Measurements from ENCODE around the gene MSI2. TPM values are rescaled to one million over a fixed set of nuclear protein-coding genes. Genes with fewer than 3 reads are reported as not detected.
"Not testable (repeated sequence)": the region's sequence is repeated elsewhere in the genome, so short reads cannot be mapped to it uniquely, and the experiment has no call there.

The MSI2 gene
- 100 to 1,000 TPM; 113 to 114 TPM for total RNA-seq

DNA sequence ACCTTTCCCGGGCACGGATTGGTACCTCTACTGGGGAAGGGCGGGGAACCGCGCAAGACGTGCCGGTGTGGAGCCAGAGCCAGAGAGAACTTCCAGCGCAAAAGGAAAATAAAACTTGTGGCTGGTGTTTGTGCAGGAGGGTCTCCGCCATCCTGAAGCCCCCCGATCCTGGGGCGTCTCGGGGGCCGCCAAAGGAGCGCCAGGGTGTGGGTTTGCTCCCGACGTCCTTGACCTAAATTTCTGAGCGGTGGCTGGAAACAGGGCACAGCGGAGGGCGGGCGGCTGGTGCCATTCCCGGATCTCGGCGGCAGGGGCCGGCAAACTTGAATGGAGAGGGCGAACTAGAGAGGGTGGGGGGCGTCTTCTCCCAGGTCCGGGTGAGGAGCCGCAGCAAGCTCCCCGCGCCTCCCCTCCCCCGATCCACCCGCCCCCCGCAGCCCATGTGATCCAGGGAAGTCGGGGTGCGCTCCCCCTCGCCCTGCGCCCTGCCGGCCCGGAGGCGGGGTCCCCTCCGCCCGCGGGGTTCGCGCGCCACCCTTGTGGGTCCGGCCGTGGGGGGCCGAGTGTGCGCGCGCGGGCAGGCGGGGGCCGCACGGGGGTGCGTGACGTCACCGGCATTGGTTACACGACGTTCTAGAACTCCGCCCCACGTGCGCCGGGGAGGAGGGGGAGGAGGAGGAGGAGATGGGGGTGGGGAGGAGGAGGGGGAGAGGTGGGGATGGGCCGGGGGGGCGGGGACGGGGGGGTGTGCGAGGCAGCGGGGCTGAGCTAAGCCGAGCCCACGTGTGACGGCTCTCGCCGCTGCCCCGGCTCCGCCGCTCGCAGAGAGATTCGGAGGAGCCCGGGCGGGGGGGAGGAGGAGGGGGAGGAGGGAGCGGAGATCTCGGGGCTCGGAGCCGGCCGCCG, at the start of gene MSI2:
Gene MSI2 (plus strand): TSS at position 748 of the 906 bp plus-strand sequence. CDS start 220 bp downstream, outside the sequence.
- DNase-seq (peak; percentile 92), ATAC-seq (ENCODE audit: low read depth) (peak; percentile 85)
- Mint-ChIP-seq H3K27me3 (peaks cover 2% of the 10 kb centered on the region), H3K4me3 (peak within 1 kb of the TSS; percentile 96), H3K27ac (peak within 1 kb of the TSS; percentile 95), H3K36me3 (peaks cover 22% of the 10 kb centered on the region), H3K9me3 (no peaks in the 10 kb centered on the region), H3K4me1 (peaks cover 46% of the 10 kb centered on the region)
- POLR2A ChIA-PET: interaction anchor here (0.5 to 2.9 kb wide), 7 partner anchors 12 to 594 kb away, joined by 3 to 25 read pairs (median 5); partner anchors contain the start of gene MRPS23

DNA sequence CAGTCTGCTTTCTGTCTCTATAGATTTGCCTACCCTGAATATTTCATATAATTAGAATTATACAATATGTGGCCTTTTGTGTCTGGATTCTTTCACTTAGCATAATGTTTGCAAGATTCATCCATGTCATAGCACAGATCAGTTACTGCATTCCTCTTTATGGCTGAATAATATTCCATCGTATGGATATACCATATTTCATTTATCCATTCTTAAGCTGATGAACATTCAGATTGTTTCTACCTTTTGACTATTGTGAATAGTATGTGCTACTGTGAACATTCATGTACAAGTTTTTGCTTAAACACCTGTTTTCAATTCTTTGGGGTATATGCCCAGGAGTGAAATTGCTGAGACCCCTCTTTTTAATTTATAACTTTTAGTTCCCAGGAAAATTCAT, 49.4 kb upstream of the MSI2 start:
- ATAC-seq (ENCODE audit: low read depth) (no peak), DNase-seq (no peak)
- POLR2A ChIA-PET: no interaction called here
- peaks cover 23% of the 10 kb centered on the region for H3K27me3 Mint-ChIP-seq
- no peaks in the 10 kb centered on the region for H3K36me3 Mint-ChIP-seq
- no peak overlapping the region for H3K4me3 Mint-ChIP-seq
- H3K27ac Mint-ChIP-seq: no peak overlapping the region
- peaks cover 1% of the 10 kb centered on the region for H3K9me3 Mint-ChIP-seq
- H3K4me1 Mint-ChIP-seq: no peaks in the 10 kb centered on the region

DNA sequence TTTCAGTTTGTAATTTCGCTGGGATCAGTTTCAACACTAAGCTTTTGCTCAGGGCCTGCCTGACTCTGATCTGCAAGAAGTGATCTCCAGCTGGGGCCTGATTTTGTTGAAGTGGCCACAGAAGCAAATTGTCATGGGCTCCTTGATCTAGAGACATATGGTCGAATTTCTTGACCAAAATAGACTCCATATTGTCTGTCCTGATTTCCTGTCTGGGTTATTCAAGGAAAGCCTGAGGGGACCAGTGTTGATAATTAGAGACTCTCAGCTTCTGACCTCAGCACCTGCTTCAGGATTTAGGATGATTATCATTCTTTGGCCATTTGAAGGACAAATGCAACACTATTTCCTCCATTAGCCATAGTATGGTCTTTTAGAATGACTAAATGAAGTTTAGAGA, 48.9 kb upstream of the MSI2 start:
- POLR2A ChIA-PET: no interaction called here
- Mint-ChIP-seq H3K36me3 (no peaks in the 10 kb centered on the region), H3K9me3 (peaks cover 1% of the 10 kb centered on the region), H3K4me3 (no peak overlapping the region), H3K27ac (no peak overlapping the region), H3K4me1 (no peaks in the 10 kb centered on the region), H3K27me3 (peaks cover 23% of the 10 kb centered on the region)
- ATAC-seq (ENCODE audit: low read depth) (no peak), DNase-seq (no peak)

DNA sequence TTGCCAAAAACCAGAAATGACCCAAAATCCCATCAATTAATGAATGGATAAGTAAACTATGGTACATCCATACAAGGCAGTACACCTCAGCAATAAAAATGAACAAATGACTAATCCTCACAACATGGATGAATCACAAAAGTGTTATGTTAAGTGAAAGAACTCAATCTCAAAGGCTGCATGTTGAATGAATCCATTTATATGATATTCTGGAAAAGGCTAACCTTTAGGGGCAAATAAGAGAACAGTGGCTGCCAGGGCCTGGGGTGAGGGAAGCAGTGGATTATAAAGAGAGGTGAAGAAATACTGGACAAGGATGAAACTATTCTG, 46.1 kb upstream of the MSI2 start:
- no peak for ATAC-seq (ENCODE audit: low read depth)

DNA sequence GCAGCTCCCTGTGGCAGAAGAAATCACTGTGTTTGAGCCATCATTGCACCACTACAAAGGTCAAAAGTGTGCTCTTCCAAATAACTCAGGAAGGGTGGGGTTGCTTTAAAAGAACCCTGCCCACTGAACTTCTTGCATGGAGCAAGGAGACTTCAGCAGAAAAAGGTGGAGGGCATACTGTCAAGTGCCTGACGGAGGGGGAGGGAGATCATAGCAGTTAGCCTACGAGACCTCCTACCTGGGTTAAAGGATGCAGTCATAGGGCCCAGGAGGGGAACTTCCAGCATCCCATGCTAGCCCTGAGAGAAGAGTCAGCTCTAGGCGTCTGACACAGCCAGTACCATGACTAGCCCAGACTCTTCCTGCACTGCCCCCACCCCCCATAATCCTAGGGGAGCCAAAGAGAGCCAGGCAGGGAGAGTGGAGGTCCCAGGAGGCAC, 45.3 kb upstream of the MSI2 start:
- ATAC-seq (ENCODE audit: low read depth) (no peak), DNase-seq (no peak)
- Mint-ChIP-seq H3K4me3 (no peak overlapping the region), H3K36me3 (no peaks in the 10 kb centered on the region), H3K9me3 (peaks cover 1% of the 10 kb centered on the region), H3K4me1 (no peaks in the 10 kb centered on the region), H3K27ac (no peak overlapping the region), H3K27me3 (peaks cover 16% of the 10 kb centered on the region)
- POLR2A ChIA-PET: no interaction called here

More for the DNA sequence above, 46.1 kb upstream of the MSI2 start:
- Mint-ChIP-seq H3K27ac (no peak overlapping the region), H3K4me3 (no peak overlapping the region), H3K36me3 (no peaks in the 10 kb centered on the region), H3K4me1 (no peaks in the 10 kb centered on the region), H3K9me3 (peaks cover 1% of the 10 kb centered on the region), H3K27me3 (peaks cover 15% of the 10 kb centered on the region)
- no peak for DNase-seq
- POLR2A ChIA-PET: no interaction called here

DNA sequence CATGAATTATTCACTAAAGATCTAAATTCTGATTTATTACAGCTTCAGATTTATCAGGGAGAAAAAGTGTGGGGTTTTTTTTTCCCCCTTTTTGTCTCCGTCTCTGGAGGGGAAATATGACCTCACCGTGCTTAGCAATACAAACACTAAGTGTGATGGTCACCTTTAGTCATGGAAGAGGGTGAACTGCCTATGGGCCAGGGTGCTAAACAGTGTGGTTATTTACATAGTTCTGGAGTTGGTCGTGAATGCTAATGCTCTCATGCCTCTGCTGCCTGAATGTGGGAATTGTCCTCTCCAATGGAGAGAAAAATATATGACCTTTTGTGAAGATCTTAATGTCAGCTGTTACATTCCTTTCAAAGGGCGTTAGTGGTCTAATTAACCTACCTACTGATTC, 44.8 kb upstream of the MSI2 start:
- no peak overlapping the region for H3K27ac Mint-ChIP-seq
- no peak overlapping the region for H3K4me3 Mint-ChIP-seq
- POLR2A ChIA-PET: no interaction called here
- H3K27me3 Mint-ChIP-seq: peaks cover 16% of the 10 kb centered on the region
- peaks cover 1% of the 10 kb centered on the region for H3K9me3 Mint-ChIP-seq
- ATAC-seq (ENCODE audit: low read depth) (no peak), DNase-seq (no peak)
- H3K36me3 Mint-ChIP-seq: no peaks in the 10 kb centered on the region
- H3K4me1 Mint-ChIP-seq: no peaks in the 10 kb centered on the region

DNA sequence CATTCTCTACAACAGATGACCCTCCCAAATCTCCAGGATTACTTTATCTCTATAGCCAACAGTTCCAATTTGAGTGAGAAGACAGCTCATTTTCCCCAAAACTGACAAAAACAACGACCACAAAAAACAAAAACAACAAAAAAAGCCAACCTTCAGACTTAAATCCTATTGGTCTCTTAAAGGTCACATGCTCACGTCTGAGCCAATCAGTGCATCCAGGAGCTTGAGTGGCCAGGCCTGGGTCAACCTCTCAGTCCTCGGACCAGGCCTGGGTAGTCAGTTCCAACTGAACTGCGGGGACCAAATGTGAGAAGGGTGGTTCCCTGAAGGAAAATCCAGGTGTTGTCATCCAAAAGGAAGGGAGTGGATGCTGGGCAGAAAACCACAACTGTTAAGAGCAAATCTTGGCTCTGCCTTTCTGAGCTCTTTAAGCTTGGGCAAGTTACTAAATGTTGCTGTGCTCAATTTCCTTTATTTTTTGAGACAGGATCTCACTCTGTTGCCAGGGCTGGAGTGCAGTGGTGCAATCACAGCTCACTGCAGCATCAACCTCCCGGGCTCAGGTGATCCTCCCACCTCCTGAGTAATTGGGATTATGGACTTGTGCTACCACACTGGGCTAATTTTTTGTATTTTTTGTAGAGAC, 43.0 kb upstream of the MSI2 start:
- ATAC-seq (ENCODE audit: low read depth): no peak
- no peaks in the 10 kb centered on the region for H3K4me1 Mint-ChIP-seq

DNA sequence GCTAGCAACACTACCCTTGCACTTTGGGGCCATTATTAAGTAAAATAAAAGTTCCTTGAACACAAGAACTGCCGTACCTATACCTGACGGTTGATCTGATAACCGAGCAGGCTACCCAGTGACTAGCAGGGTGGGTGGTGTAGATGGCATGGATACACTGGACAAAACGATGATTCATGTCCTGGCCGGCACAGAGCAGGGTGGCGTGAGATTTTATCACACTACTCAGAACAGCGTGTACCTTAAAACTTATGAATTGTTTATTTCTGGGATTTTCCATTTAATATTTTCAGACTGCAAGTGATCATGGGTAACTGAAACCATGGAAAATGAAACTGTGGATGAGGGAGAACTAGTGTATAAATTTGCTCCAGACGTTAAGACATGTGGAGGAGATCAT, 41.0 kb upstream of the MSI2 start:
- POLR2A ChIA-PET: no interaction called here
- no peak for DNase-seq
- Mint-ChIP-seq H3K4me3 (no peak overlapping the region), H3K27me3 (peaks cover 30% of the 10 kb centered on the region), H3K4me1 (no peaks in the 10 kb centered on the region), H3K9me3 (no peaks in the 10 kb centered on the region), H3K27ac (no peak overlapping the region), H3K36me3 (no peaks in the 10 kb centered on the region)
- ATAC-seq (ENCODE audit: low read depth): no peak

More for the DNA sequence above, 43.0 kb upstream of the MSI2 start:
- no peak for DNase-seq
- peaks cover 30% of the 10 kb centered on the region for H3K27me3 Mint-ChIP-seq
- H3K36me3 Mint-ChIP-seq: no peaks in the 10 kb centered on the region
- no peak overlapping the region for H3K4me3 Mint-ChIP-seq
- H3K27ac Mint-ChIP-seq: no peak overlapping the region
- peaks cover 1% of the 10 kb centered on the region for H3K9me3 Mint-ChIP-seq
- POLR2A ChIA-PET: no interaction called here

DNA sequence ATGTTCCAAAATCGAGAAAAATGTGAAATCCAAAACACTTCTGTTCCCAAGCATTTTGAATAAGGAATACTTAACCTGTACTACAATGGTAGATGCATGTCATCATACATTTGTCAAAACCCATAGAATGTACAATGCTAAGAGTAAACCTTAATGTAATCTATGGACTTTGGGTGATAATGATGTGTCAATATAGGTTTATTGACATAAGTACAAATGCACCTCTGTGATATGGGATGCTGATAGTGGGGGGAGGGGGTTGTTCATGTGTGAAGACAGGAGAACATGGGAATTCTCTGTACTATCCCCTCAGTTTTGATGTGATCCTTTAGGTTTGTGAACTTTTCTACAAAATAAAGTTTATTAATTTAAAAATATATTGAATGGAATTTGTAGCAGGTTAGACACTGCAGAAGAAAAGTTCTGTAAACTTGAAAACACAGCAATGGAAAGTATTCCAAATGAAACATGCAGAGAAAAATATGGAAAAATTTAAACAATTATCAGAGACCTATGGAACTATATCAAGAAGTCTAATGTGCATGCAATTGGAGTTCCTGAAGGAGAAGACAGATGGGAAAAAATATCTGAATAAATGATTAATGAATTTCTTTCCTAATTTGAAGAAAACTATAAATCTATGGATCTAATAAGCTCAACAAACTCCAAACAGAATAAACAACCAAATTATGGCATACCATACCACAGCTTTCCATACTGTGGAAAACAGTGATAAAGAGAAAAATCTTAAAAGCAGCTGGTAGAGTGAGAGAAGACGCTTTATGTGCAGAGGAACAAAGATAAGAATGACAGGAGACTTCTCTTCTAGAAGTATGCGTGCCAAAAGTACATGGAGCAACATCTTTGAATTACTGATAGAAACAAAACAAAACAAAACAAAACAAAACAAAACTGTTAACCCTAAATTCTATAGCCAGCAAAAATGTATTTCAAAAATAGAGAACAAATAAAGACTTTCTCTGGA, 34.7 kb upstream of the MSI2 start:
- POLR2A ChIA-PET: no interaction called here
- Mint-ChIP-seq H3K9me3 (peaks cover 6% of the 10 kb centered on the region), H3K27me3 (peaks cover 33% of the 10 kb centered on the region), H3K27ac (no peak overlapping the region), H3K4me3 (no peak overlapping the region), H3K4me1 (no peaks in the 10 kb centered on the region), H3K36me3 (no peaks in the 10 kb centered on the region)
- no peak for ATAC-seq (ENCODE audit: low read depth)
- no peak for DNase-seq

DNA sequence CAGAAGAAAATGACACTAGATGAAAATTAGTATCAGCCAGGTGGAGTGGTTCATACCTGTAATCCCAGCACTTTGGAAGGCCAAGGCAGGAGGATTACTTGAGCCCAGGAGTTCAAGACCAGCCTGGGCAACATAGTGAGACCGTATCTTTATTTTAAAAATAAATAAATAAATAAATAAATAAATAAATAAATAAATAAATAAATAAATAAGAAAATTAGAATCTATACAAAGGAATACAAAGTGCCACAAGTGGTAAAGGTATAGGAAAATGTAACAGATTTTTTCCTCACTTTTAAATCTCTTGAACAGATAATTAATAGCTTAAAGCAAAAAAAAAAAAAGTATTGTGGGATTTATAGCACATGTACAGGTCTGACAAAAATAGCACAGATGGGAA, 33.9 kb upstream of the MSI2 start:
- H3K4me1 Mint-ChIP-seq; H3K4me3 Mint-ChIP-seq; DNase-seq; POLR2A ChIA-PET; ATAC-seq (ENCODE audit: low read depth); H3K9me3 Mint-ChIP-seq; H3K36me3 Mint-ChIP-seq; H3K27ac Mint-ChIP-seq: not testable (repeated sequence)
- H3K27me3 Mint-ChIP-seq: peaks cover 30% of the 10 kb centered on the region

DNA sequence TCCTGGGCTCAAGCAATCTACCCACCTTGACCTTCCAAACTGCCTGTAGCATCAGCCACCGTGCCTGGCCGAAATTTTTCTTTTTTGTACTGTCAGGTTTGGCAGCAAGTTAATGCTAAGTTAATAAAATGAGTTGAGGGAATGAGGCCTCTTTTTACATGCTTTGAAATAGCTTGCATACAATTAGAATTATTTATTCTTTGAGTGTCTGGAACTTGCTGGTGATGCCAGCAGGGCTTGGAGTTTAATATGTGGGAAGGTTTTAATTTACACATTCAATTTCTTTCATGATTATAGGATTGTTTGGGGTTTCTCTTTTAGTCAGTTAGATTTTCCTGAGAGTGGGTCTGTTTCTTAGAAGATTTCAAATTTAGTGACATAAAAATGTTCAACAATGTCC, 31.2 kb upstream of the MSI2 start:
- DNase-seq (no peak), ATAC-seq (ENCODE audit: low read depth) (no peak)
- H3K36me3 Mint-ChIP-seq: no peaks in the 10 kb centered on the region
- peaks cover 6% of the 10 kb centered on the region for H3K9me3 Mint-ChIP-seq
- POLR2A ChIA-PET: no interaction called here
- no peak overlapping the region for H3K27ac Mint-ChIP-seq
- H3K4me3 Mint-ChIP-seq: no peak overlapping the region
- peaks cover 21% of the 10 kb centered on the region for H3K27me3 Mint-ChIP-seq
- no peaks in the 10 kb centered on the region for H3K4me1 Mint-ChIP-seq

DNA sequence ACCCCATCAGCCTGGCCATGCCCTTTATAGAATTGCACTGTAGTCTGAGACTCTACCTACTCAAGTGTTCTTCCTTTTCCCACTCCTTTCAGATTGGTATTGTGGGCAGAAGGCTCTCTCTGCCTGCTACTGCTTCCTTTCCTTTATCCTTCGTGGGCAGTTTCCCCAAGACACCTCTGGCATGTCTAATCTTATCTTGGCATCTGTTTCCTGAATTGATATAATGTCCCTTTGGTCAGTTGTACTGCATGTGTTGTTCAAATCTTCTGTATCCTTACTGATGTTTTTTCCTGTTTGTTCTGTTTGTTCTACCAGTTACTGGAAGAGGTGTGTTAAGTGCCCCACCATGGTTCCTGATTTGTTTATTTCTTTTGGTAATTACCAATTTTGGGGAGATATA, 29.5 kb upstream of the MSI2 start:
- no peak overlapping the region for H3K27ac Mint-ChIP-seq
- POLR2A ChIA-PET: no interaction called here
- DNase-seq: no peak
- H3K4me3 Mint-ChIP-seq: no peak overlapping the region
- H3K27me3 Mint-ChIP-seq: peaks cover 24% of the 10 kb centered on the region
- ATAC-seq (ENCODE audit: low read depth): no peak
- peaks cover 5% of the 10 kb centered on the region for H3K9me3 Mint-ChIP-seq
- H3K36me3 Mint-ChIP-seq: no peaks in the 10 kb centered on the region
- H3K4me1 Mint-ChIP-seq: no peaks in the 10 kb centered on the region

DNA sequence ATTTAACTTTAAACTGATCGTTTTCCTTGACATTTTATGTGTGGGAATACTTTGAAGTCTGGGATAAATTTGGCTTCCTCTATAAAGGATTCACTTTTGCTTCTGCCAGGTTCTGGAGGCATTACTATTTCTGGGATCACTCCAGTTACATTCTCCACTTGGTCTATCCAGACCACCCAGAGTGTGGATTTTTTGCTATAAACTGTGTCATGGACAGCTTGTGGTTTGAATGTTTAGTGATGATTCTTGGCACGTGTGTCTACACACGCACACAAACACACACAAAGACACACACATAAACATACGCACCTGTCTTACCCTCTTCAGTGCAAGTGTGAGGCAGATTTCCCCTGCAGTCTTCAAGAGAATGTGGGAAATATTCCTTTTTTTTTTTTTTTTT, 27.4 kb upstream of the MSI2 start:
- Mint-ChIP-seq H3K27ac (no peak overlapping the region), H3K27me3 (peaks cover 26% of the 10 kb centered on the region), H3K36me3 (no peaks in the 10 kb centered on the region), H3K4me1 (no peaks in the 10 kb centered on the region), H3K9me3 (no peaks in the 10 kb centered on the region), H3K4me3 (no peak overlapping the region)
- POLR2A ChIA-PET: no interaction called here
- DNase-seq (no peak), ATAC-seq (ENCODE audit: low read depth) (no peak)
